H1 (cell line): ENCODE results near the gene F13B. TPM values are rescaled to one million over a fixed set of nuclear protein-coding genes. Genes with fewer than 3 reads are reported as not detected.

Experiments
- CTCF ChIA-PET: fragments of 300-600 bp; sonication (Branson Sonifier 250); formaldehyde crosslinking; loops from one replicate; lab custom pipeline; 2021; ENCODE audit not compliant: partially characterized antibody; lab: Charles Lee
- POLR2A ChIA-PET: fragments of 300-600 bp; sonication (Branson Sonifier 250); formaldehyde crosslinking; loops from one replicate; lab custom pipeline; 2021; ENCODE audit warnings: inconsistent platforms; ENCODE audit not compliant: partially characterized antibody; lab: Charles Lee
- DNase-seq, 2 experiments: peaks; one replicate each; pipeline versions ENCODE4 v3.0.0 to v3.0.0-alpha.2; 2010 to 2022; ENCODE audit warnings: low spot score in 2 of 2, low read depth in 1 of 2, mixed read lengths in 1 of 2
- FAIRE-seq: peaks from 2 replicates; lab custom pipeline; 2011; peaks lifted over from hg19 to GRCh38; lab: Jason Lieb, UNC
- H2AFZ ChIP-seq: 2 replicates; pipeline ENCODE4 v1.8.1; 2012; ENCODE audit warnings: low read length, inconsistent platforms
- H2AK5ac ChIP-seq: 2 replicates; pipeline ENCODE4 v1.6.1; 2013; ENCODE audit warnings: low read depth, low read length
- H2BK120ac ChIP-seq: replicated peaks from 2 replicates; pipeline ENCODE3; 2013; ENCODE audit warnings: low read depth, low read length, inconsistent platforms
- H2BK12ac ChIP-seq: 2 replicates; pipeline ENCODE4 v1.6.1; 2013; ENCODE audit warnings: low read depth, low read length
- H2BK15ac ChIP-seq: 2 replicates; pipeline ENCODE4 v1.6.1; 2013; ENCODE audit warnings: low read length
- H2BK20ac ChIP-seq: 2 replicates; pipeline ENCODE4 v1.6.1; 2013; ENCODE audit warnings: low read length
- H2BK5ac ChIP-seq: 2 replicates; pipeline ENCODE4 v1.6.1; 2013; ENCODE audit warnings: low read depth, low read length
- H3K14ac ChIP-seq: 2 replicates; pipeline ENCODE4 v1.6.1; 2013; ENCODE audit warnings: inconsistent platforms; ENCODE audit not compliant: insufficient read length
- H3K18ac ChIP-seq: 2 replicates; pipeline ENCODE4 v1.6.1; 2013; ENCODE audit warnings: low read length; ENCODE audit errors: extremely low read depth
- H3K23ac ChIP-seq: 2 replicates; pipeline ENCODE4 v1.6.1; 2013; ENCODE audit warnings: inconsistent platforms; ENCODE audit not compliant: insufficient read length
- H3K23me2 ChIP-seq: 2 replicates; pipeline ENCODE4 v1.6.1; 2013; ENCODE audit warnings: low read depth, low read length
- H3K27ac ChIP-seq: 2 replicates; pipeline ENCODE4 v1.6.1; 2011; ENCODE audit warnings: low read depth, low read length, inconsistent platforms
- H3K27me3 ChIP-seq, 4 experiments: replicated peaks in 1 of 4; 1 replicate in 1 of 4; 2 replicates in 3 of 4; pipeline versions ENCODE4 v1.6.1 to v1.8.1; 2011 to 2013; ENCODE audit warnings: low read length in 3 of 4, mild to moderate bottlenecking in 3 of 4, inconsistent platforms in 2 of 4, mixed read lengths in 2 of 4, moderate library complexity in 1 of 4; ENCODE audit not compliant: control insufficient read depth in 3 of 4, insufficient read depth in 3 of 4; ENCODE audit errors: extremely low read depth in 1 of 4
- H3K36me3 ChIP-seq, 4 experiments: 2 replicates each; pipeline versions ENCODE4 v1.6.1 to v1.8.1; 2011 to 2013; ENCODE audit warnings: mild to moderate bottlenecking in 4 of 4, low read length in 3 of 4, moderate library complexity in 2 of 4, control low read depth in 1 of 4, inconsistent platforms in 1 of 4; ENCODE audit not compliant: insufficient read depth in 4 of 4, control insufficient read depth in 2 of 4
- H3K4ac ChIP-seq: replicated peaks from 2 replicates; pipeline ENCODE3; 2013; ENCODE audit warnings: low read length, low read depth, mixed read lengths, inconsistent platforms; ENCODE audit not compliant: insufficient read length
- H3K4me1 ChIP-seq, 4 experiments: replicated peaks in 1 of 4; 1 replicate in 1 of 4; 2 replicates in 3 of 4; pipeline versions ENCODE4 v1.6.1 to v1.8.1; 2011 to 2013; ENCODE audit warnings: low read length in 3 of 4, inconsistent platforms in 2 of 4, mixed read lengths in 1 of 4; ENCODE audit not compliant: insufficient read depth in 4 of 4, control insufficient read depth in 3 of 4
- H3K4me2 ChIP-seq, 2 experiments: 2 replicates each; pipeline versions ENCODE4 v1.6.1 to v1.8.1; 2011 to 2013; ENCODE audit warnings: low read depth in 2 of 2, low read length in 2 of 2, control low read depth in 1 of 2, inconsistent platforms in 1 of 2, mild to moderate bottlenecking in 1 of 2; ENCODE audit not compliant: insufficient read depth in 1 of 2
- H3K4me3 ChIP-seq, 4 experiments: fragments of 200-600, 300-600 bp in 1 of 4; sonication (generic), shearing (Covaris generic), sonication (Bioruptor Twin) in 1 of 4; 2 replicates each; pipeline versions ENCODE4 v1.5.1 to v1.8.1; 2011 to 2016; ENCODE audit warnings: low read length in 4 of 4, low read depth in 3 of 4, control low read depth in 2 of 4, inconsistent platforms in 2 of 4, mild to moderate bottlenecking in 2 of 4, mixed read lengths in 1 of 4, moderate library complexity in 1 of 4; ENCODE audit not compliant: insufficient read depth in 2 of 4; ENCODE audit errors: extremely low read depth in 1 of 4
- H3K56ac ChIP-seq: replicated peaks from 2 replicates; pipeline ENCODE3; 2013; ENCODE audit warnings: low read depth, mild to moderate bottlenecking, mixed read lengths, low read length, inconsistent platforms; ENCODE audit not compliant: insufficient read length
- H3K79me1 ChIP-seq: 2 replicates; pipeline ENCODE4 v1.6.1; 2013; ENCODE audit warnings: low read depth, low read length, control low read depth
- H3K79me2 ChIP-seq, 2 experiments: 2 replicates each; pipeline versions ENCODE4 v1.6.1 to v1.8.1; 2012 to 2013; ENCODE audit warnings: low read length in 2 of 2, mild to moderate bottlenecking in 2 of 2, inconsistent platforms in 1 of 2; ENCODE audit not compliant: insufficient read depth in 2 of 2, control insufficient read depth in 1 of 2
- H3K9ac ChIP-seq, 4 experiments: replicated peaks in 1 of 4; 1 replicate in 1 of 4; 2 replicates in 3 of 4; pipeline versions ENCODE4 v1.6.1 to v1.8.1; 2011 to 2013; ENCODE audit warnings: low read depth in 3 of 4, low read length in 3 of 4, control low read depth in 2 of 4, mild to moderate bottlenecking in 2 of 4, moderate library complexity in 2 of 4, inconsistent platforms in 1 of 4; ENCODE audit errors: extremely low read depth in 1 of 4
- H3K9me3 ChIP-seq, 2 experiments: 2 replicates each; pipeline versions ENCODE4 v1.6.1 to v1.8.1; 2012 to 2013; ENCODE audit warnings: mild to moderate bottlenecking in 2 of 2, moderate library complexity in 2 of 2, control low read depth in 1 of 2, inconsistent platforms in 1 of 2, low read depth in 1 of 2, low read length in 1 of 2, mixed read lengths in 1 of 2; ENCODE audit not compliant: insufficient read depth in 2 of 2
- H4K20me1 ChIP-seq, 2 experiments: replicated peaks in 1 of 2; 2 replicates each; pipeline versions ENCODE3 to v1.8.1; 2011 to 2013; ENCODE audit warnings: inconsistent platforms in 2 of 2, low read length in 2 of 2, mild to moderate bottlenecking in 1 of 2; ENCODE audit not compliant: insufficient read depth in 2 of 2, control insufficient read depth in 1 of 2
- H4K5ac ChIP-seq: 2 replicates; pipeline ENCODE4 v1.6.1; 2013; ENCODE audit warnings: low read length, low read depth, mixed read lengths, inconsistent platforms; ENCODE audit not compliant: insufficient read length
- H4K8ac ChIP-seq: 2 replicates; pipeline ENCODE4 v1.8.0; 2013; ENCODE audit warnings: mild to moderate bottlenecking, moderate library complexity, low read length, inconsistent platforms; ENCODE audit not compliant: insufficient read depth; ENCODE audit errors: extremely low read depth
- H4K91ac ChIP-seq: replicated peaks from 2 replicates; pipeline ENCODE3; 2013; ENCODE audit warnings: low read length, mixed read lengths, inconsistent platforms; ENCODE audit not compliant: insufficient read length
- CBX8 ChIP-seq: fragments of 300-800, 300-1000 bp; sonication (generic); IDR thresholded peaks from 2 replicates; pipeline ENCODE4 v1.7.1; 2016; ENCODE audit warnings: low read depth, low read length, borderline replicate concordance
- CREB1 ChIP-seq: IDR thresholded peaks from 2 replicates; pipeline ENCODE4 v1.6.1; 2012; ENCODE audit warnings: inconsistent platforms
- SRF ChIP-seq: IDR thresholded peaks from 2 replicates; pipeline ENCODE4 v1.6.1; 2011; ENCODE audit warnings: mild to moderate bottlenecking, low read depth, low read length, moderate library complexity
- WGBS, 2 experiments: shearing (Covaris generic) in 1 of 2; methylation state at CpG; one replicate each; pipeline versions ENCODE4 v1.1.6 to v1.1.7; 2013 to 2015; ENCODE audit warnings: low lambda C conversion rate in 2 of 2, mixed read lengths in 2 of 2, inconsistent platforms in 1 of 2, low coverage in 1 of 2, missing lambda C conversion rate in 1 of 2; ENCODE audit not compliant: insufficient replicate concordance in 2 of 2, insufficient coverage in 1 of 2, insufficient read length in 1 of 2; ENCODE audit errors: extremely low coverage in 1 of 2, missing lambda C conversion rate in 1 of 2; 5-methylcytosine and 5-hydroxymethylcytosine counted together
- polyA plus RNA-seq, 7 experiments: library from polyadenylated mRNA; depleted of rRNA in 3 of 7; stranded (reverse) in 5 of 7; unstranded in 2 of 7; fragments of >200 nt in 5 of 7; fragments of 200-250 nt in 2 of 7; gene quantifications; 1 replicate in 5 of 7; 2 replicates in 1 of 7; 4 replicates in 1 of 7; pipeline versions ENCODE4 v1.2.1 to v1.2.3, GENCODE V29; 2011 to 2013; ENCODE audit warnings: missing spikeins in 2 of 7, mixed read lengths in 2 of 7
- total RNA-seq: library from RNA; stranded (reverse); fragmentation: NEBNext Ultra II Directional; extraction: Animal tissue kit (Norgen Biotek cat#: 25700); gene quantifications from 2 replicates; pipeline ENCODE4 v1.2.1, GENCODE V29; 2021
- TF ChIP-seq, protein P1 (sequence below): IDR thresholded peaks from 2 replicates; pipeline ENCODE4 v1.6.1; 2011; ENCODE audit warnings: low read length, improper control_type of control experiment

The F13B gene
- total and polyA plus RNA-seq, 2 of the 8 experiments (the other 6 are each of a cell fraction or from before 2014, with no cell fraction given) = not detected

DNA sequence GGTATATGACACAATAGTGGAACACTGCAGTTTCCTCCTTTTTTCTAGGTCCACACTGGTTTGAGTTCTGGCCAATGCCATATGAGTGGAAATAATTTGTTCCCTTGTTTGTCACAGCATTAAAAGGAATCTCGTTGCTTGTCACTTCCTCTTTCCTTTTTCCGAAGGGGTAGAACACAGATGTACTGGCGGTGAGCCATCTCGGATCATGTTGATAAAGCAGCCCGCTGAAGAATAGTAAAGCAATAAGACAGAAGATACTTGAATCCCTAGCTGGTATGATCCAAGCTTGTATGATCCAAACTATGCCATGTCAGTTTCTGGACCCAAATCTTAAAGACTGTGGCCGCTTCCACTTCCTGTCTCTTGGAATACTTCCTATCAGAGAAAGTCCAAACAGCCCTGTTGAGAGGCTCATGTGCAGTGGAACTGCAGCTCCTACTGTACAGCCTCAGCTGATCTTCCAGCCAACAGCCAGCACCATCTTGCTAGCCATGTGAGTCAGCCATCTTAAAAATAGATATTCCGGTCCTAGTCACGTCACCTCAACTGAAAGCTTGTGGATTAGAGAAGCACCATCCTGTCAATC is 49.4 kb downstream of the F13B start:
- CTCF ChIA-PET = interaction anchor here (2.2 kb wide), 1 partner anchor 294 kb away, joined by 5 read pairs; no protein-coding TSS in a partner anchor

More for the DNA sequence above, 49.4 kb downstream of the F13B start:
- H2BK120ac ChIP-seq = no peak overlapping the region
- no peak overlapping the region for H3K4me2 ChIP-seq
- no peak overlapping the region for H3K56ac ChIP-seq
- H3K23me2 ChIP-seq = no peaks in the 10 kb centered on the region
- no peak overlapping the region for H2BK5ac ChIP-seq
- H4K8ac ChIP-seq = no peak overlapping the region
- H3K4me1 ChIP-seq = no peaks in the 10 kb centered on the region
- POLR2A ChIA-PET = no interaction called here
- no peak overlapping the region for H3K27ac ChIP-seq
- H2BK15ac ChIP-seq = no peak overlapping the region
- no peak overlapping the region for H3K23ac ChIP-seq
- 0 out of 2 replicates have a peak overlapping the region, but pooled peaks have one; percentile 34 for H2AFZ ChIP-seq
- no peak overlapping the region for H4K91ac ChIP-seq
- 84% methylated on average over 8 of the region's 8 CpGs; no CpG with 5 or more reads in 1 of the 2 experiments for WGBS, 2 experiments
- TF ChIP-seq, protein P1, sequence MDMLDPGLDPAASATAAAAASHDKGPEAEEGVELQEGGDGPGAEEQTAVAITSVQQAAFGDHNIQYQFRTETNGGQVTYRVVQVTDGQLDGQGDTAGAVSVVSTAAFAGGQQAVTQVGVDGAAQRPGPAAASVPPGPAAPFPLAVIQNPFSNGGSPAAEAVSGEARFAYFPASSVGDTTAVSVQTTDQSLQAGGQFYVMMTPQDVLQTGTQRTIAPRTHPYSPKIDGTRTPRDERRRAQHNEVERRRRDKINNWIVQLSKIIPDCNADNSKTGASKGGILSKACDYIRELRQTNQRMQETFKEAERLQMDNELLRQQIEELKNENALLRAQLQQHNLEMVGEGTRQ = no peak
- TF ChIP-seq SRF (no peak), CBX8 (no peak), CREB1 (no peak)
- no peak overlapping the region for H3K4me3 ChIP-seq
- DNase-seq (no peak), FAIRE-seq (no peak)
- no peaks in the 10 kb centered on the region for H4K20me1 ChIP-seq
- H2BK20ac ChIP-seq = no peak overlapping the region
- no peak overlapping the region for H2BK12ac ChIP-seq
- no peak overlapping the region for H2AK5ac ChIP-seq
- H3K36me3 ChIP-seq = no peaks in the 10 kb centered on the region
- no peak overlapping the region for H3K9ac ChIP-seq
- H3K18ac ChIP-seq = no peak overlapping the region
- H3K4ac ChIP-seq = no peak overlapping the region
- H4K5ac ChIP-seq = no peak overlapping the region
- H3K79me2 ChIP-seq = no peaks in the 10 kb centered on the region
- no peak overlapping the region for H3K14ac ChIP-seq
- no peaks in the 10 kb centered on the region for H3K27me3 ChIP-seq
- no peaks in the 10 kb centered on the region for H3K9me3 ChIP-seq
- H3K79me1 ChIP-seq = no peaks in the 10 kb centered on the region
